ENCODE results near the gene AGBL1. TPM values are rescaled to one million over a fixed set of nuclear protein-coding genes. Genes with fewer than 3 reads are reported as not detected.

AGBL1 gene
- total and polyA plus RNA-seq, 2 experiments from 2014 or later: 0.03 TPM; not detected in 1

- DNase-seq (ENCODE audit: low spot score) (no peak), ATAC-seq (no peak)
- Histone ChIP-seq H3K27ac (ENCODE audit: low read depth) (no peak overlapping the region), H3K4me2 (no peak overlapping the region), H3K79me2 (replicated peaks; ENCODE audit: insufficient read depth) (no peaks in the 10 kb centered on the region), H3K9me2 (ENCODE audit: insufficient read depth) (0 out of 2 replicates have a peak, but pooled peaks cover 7% of the 10 kb centered on the region), H3K4me3 (no peak overlapping the region), H3K36me3 (ENCODE audit: insufficient read depth) (no peaks in the 10 kb centered on the region), H2AFZ (no peak overlapping the region), H3F3A (replicated peaks; ENCODE audit: low read depth) (no peaks in the 10 kb centered on the region), H3K4me1 (ENCODE audit: insufficient read depth) (peaks cover 8% of the 10 kb centered on the region; the same call in 1 of the 2 replicates), H4K20me1 (replicated peaks; ENCODE audit: insufficient read depth) (no peaks in the 10 kb centered on the region), H3K27me3 (ENCODE audit: insufficient read depth) (no peaks in the 10 kb centered on the region)
- Mint-ChIP-seq H3K36me3 (ENCODE audit: low read depth) (no peaks in the 10 kb centered on the region), H3K4me1 (0 out of 3 replicates have a peak, but pooled peaks cover 3% of the 10 kb centered on the region), H3K27ac (no peak overlapping the region), H3K4me3 (no peak overlapping the region), H3K27me3 (ENCODE audit: insufficient read depth, low read depth, poor library complexity) (no peaks in the 10 kb centered on the region), H3K9me3 (0 out of 3 replicates have a peak, but pooled peaks cover 6% of the 10 kb centered on the region)
- TF ChIP-seq REST (IDR thresholded peaks at IDR 0.05; ENCODE audit: unreplicated experiment) (no peak), EZH2phosphoT487 (IDR thresholded peaks at IDR 0.05; ENCODE audit: unreplicated experiment) (no peak), CREB1 (CRISPR knock-in tag; IDR thresholded peaks at IDR 0.05; ENCODE audit: low read depth) (no peak), ZNF331 (CRISPR knock-in tag; IDR thresholded peaks at IDR 0.05; ENCODE audit: low read depth) (no peak), ETS1 (IDR thresholded peaks at IDR 0.05) (no peak), ZNF114 (CRISPR knock-in tag; IDR thresholded peaks at IDR 0.05) (no peak), EZH2 (IDR thresholded peaks at IDR 0.05; ENCODE audit: low read depth, unreplicated experiment) (no peak), ZNF462 (CRISPR knock-in tag; IDR thresholded peaks at IDR 0.05) (no peak), CTCF (conservative IDR thresholded peaks at IDR 0.05; ENCODE audit: low read depth in 2 of 2) (no peak), NANOG (IDR thresholded peaks at IDR 0.05; ENCODE audit: borderline replicate concordance) (no peak), JUNB (IDR thresholded peaks at IDR 0.05; ENCODE audit: unreplicated experiment) (no peak)
Measured at GRCh38 chr15:86834115-86834863, 754.6 kb downstream of the AGBL1 start.

All from GM23338 (cell line).